AG04449 (cell line): ENCODE measurements around the gene EEF2.

Experiments
- CTCF ChIA-PET: fragments of 350-600 bp; formaldehyde crosslinking; extraction: SDS; loops from one replicate; lab custom pipeline; 2021; ENCODE audit warnings: antibody characterized with exemption; lab: Yijun Ruan, JAX
- POLR2A ChIA-PET: fragments of 400-600, 350-600 bp; formaldehyde crosslinking; extraction: SDS; loops from one replicate; lab custom pipeline; 2020; ENCODE audit warnings: antibody characterized with exemption, inconsistent platforms; lab: Yijun Ruan, JAX
- DNase-seq: peaks from one replicate; pipeline ENCODE4 v3.0.0-alpha.2; 2010; ENCODE audit warnings: low read depth, low spot score
- H3K4me3 ChIP-seq: 2 replicates; pipeline ENCODE4 v1.5.1; 2011; ENCODE audit warnings: low read depth, mild to moderate bottlenecking, control low read depth, low read length
- CTCF ChIP-seq: IDR thresholded peaks from one replicate; pipeline ENCODE4 v1.5.1; 2011; ENCODE audit warnings: mild to moderate bottlenecking, moderate library complexity, low read length, control low read depth, inconsistent platforms; ENCODE audit not compliant: insufficient read depth; ENCODE audit errors: missing control alignments

The EEF2 gene

GRCh38 chr19:4030981-4031380, 45.7 kb upstream of the EEF2 start:
- H3K4me3 ChIP-seq: no peak overlapping the region
- no peak for TF ChIP-seq CTCF
- DNase-seq: no peak
- POLR2A ChIA-PET: no interaction called here
- CTCF ChIA-PET: no interaction called here

GRCh38 chr19:4030552-4030951, 45.3 kb upstream of the EEF2 start:
- TF ChIP-seq CTCF: no peak
- CTCF ChIA-PET: no interaction called here
- no peak for DNase-seq
- POLR2A ChIA-PET: no interaction called here
- no peak overlapping the region for H3K4me3 ChIP-seq

- H3K4me3 ChIP-seq: no peak overlapping the region
- ChIA-PET POLR2A (no interaction called here), CTCF (no interaction called here)
- TF ChIP-seq CTCF: no peak
- DNase-seq: no peak
Measured at GRCh38 chr19:4029247-4029614, 44.0 kb upstream of the EEF2 start.

- no peak for DNase-seq
- H3K4me3 ChIP-seq: no peak overlapping the region
- ChIA-PET POLR2A (no interaction called here), CTCF (interaction anchor here (1.1 kb wide), 1 partner anchor 41 kb away, joined by 4 read pairs; no protein-coding TSS in a partner anchor)
- TF ChIP-seq CTCF: no peak
Measured at GRCh38 chr19:4028334-4029246, 43.3 kb upstream of the EEF2 start.

- POLR2A ChIA-PET: interaction anchor here (1.3 kb wide), 1 partner anchor 42 kb away, joined by 4 read pairs; the partner anchor contains the start of gene EEF2
- TF ChIP-seq CTCF: no peak
- H3K4me3 ChIP-seq: no peak overlapping the region
- CTCF ChIA-PET: no interaction called here
- no peak for DNase-seq
Measured at GRCh38 chr19:4027146-4027545, 41.9 kb upstream of the EEF2 start.

GRCh38 chr19:4025317-4025716, 40.1 kb upstream of the EEF2 start:
- no peak for DNase-seq
- CTCF ChIA-PET: no interaction called here
- H3K4me3 ChIP-seq: no peak overlapping the region
- TF ChIP-seq CTCF: no peak
- POLR2A ChIA-PET: no interaction called here
